ENCODE results near the gene MAPK12. TPM values are rescaled to one million over a fixed set of nuclear protein-coding genes. Genes with fewer than 3 reads are reported as not detected.

MAPK12 gene
- total and polyA plus RNA-seq, 10 of the 15 experiments (the other 5 are each of a cell fraction or from before 2014, with no cell fraction given): 1.1 to 38.9 (median 16.3) TPM

DNA sequence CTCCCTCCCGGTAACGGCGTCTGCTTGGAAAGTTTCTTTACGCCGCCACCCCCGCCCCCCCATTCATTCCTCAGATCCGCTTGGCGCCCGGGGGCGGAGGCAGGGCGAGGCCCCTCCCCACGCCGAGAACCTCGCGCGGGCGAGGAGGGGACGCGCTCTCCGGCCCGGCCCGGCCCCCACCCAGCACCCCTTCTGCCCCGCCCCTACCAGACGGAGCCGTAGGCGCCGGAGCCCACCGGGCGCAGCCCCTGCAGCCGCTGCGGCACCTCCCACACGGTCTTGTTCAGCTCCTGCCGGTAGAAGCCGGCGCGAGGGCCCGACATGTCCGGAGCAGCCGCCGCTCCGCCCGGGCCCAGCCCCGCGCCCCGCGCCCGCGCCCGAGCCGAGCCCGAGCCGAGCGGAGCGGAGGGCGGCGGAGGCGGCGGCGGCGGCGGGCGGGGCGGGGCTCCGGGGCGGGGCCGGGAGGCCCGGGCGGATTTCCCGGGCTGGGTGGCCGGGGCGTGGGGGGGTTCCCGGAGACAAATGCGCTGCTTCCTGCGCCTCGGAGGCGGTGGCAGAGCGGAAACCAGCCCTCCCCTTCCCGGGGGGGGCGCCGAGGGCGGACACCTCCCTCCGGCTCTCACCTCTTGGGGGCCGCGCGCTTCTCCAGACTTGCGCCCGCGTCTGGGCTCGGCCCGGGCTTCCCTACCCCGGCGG lies 8.6 kb upstream of the MAPK12 start, which contains the start of gene MAPK11:
Gene MAPK11 (minus strand): TSS at position 411 of the 696 bp plus-strand sequence. CDS start 88 bp downstream, at position 323.
- Histone ChIP-seq H3K27ac (ENCODE audit: control insufficient read depth, insufficient read depth) (no peak within 1 kb of the TSS), H3K4me3 (peak within 1 kb of the TSS; percentile 76), H3K27me3 (replicated peaks in 1 of 2; ENCODE audit: control insufficient read depth in 2 of 2, insufficient read depth in 2 of 2, low read length in 1 of 2) (no peaks in the 10 kb centered on the region), H2AFZ (ENCODE audit: control insufficient read depth, low read depth, low read length) (no peak within 1 kb of the TSS; the same call in 1 of the 2 replicates), H3K9ac (ENCODE audit: control insufficient read depth, insufficient read depth, low read length) (peak within 1 kb of the TSS; percentile 39; the same call in 1 of the 2 replicates), H3K36me3 (ENCODE audit: control insufficient read depth in 2 of 2, insufficient read depth in 2 of 2, low read length in 1 of 2) (peaks cover 0 to 3% of the 10 kb centered on the region in 2 experiments; a peak in 2 of 4 replicates), H3K79me2 (ENCODE audit: control insufficient read depth, insufficient read depth, low read length) (no peaks in the 10 kb centered on the region), H3K4me2 (ENCODE audit: control insufficient read depth, insufficient read depth) (peak within 1 kb of the TSS; percentile 93), H4K20me1 (ENCODE audit: control insufficient read depth, insufficient read depth) (no peaks in the 10 kb centered on the region), H3K9me3 (replicated peaks; ENCODE audit: control insufficient read depth, insufficient read depth, low read length) (no peaks in the 10 kb centered on the region), H3K4me1 (ENCODE audit: control insufficient read depth, insufficient read depth, low read length) (peaks cover 10% of the 10 kb centered on the region)
- TF ChIP-seq, protein P1, sequence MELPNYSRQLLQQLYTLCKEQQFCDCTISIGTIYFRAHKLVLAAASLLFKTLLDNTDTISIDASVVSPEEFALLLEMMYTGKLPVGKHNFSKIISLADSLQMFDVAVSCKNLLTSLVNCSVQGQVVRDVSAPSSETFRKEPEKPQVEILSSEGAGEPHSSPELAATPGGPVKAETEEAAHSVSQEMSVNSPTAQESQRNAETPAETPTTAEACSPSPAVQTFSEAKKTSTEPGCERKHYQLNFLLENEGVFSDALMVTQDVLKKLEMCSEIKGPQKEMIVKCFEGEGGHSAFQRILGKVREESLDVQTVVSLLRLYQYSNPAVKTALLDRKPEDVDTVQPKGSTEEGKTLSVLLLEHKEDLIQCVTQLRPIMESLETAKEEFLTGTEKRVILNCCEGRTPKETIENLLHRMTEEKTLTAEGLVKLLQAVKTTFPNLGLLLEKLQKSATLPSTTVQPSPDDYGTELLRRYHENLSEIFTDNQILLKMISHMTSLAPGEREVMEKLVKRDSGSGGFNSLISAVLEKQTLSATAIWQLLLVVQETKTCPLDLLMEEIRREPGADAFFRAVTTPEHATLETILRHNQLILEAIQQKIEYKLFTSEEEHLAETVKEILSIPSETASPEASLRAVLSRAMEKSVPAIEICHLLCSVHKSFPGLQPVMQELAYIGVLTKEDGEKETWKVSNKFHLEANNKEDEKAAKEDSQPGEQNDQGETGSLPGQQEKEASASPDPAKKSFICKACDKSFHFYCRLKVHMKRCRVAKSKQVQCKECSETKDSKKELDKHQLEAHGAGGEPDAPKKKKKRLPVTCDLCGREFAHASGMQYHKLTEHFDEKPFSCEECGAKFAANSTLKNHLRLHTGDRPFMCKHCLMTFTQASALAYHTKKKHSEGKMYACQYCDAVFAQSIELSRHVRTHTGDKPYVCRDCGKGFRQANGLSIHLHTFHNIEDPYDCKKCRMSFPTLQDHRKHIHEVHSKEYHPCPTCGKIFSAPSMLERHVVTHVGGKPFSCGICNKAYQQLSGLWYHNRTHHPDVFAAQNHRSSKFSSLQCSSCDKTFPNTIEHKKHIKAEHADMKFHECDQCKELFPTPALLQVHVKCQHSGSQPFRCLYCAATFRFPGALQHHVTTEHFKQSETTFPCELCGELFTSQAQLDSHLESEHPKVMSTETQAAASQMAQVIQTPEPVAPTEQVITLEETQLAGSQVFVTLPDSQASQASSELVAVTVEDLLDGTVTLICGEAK (IDR thresholded peaks at IDR 0.05; ENCODE audit: borderline replicate concordance): no peak
- peak in 1 of 2 experiments; percentile 58; a peak in 1 of 3 replicates for TF ChIP-seq EGR1 (IDR thresholded peaks at IDR 0.05; ENCODE audit: borderline replicate concordance in 1 of 2, low read depth in 2 of 2, low read length in 2 of 2)
- BruUV-seq (replicated peaks): no TSS peak
- intact Hi-C loops (cut with micrococcal nuclease; ENCODE audit: unreplicated experiment) (no loop called here), in situ Hi-C loops (cut with MboI) (no loop called here)
- peak; percentile 67 for ATAC-seq
- SMC1A ChIA-PET (ENCODE audit: uncharacterized antibody, unreplicated experiment): no interaction called here
- RAD21 ChIA-PET (ENCODE audit: unreplicated experiment): no interaction called here
- FAIRE-seq: no peak
- POLR2A ChIA-PET: no interaction called here
- CTCF ChIA-PET: no interaction called here
- DNase-seq (ENCODE audit: low read depth, low spot score): no peak
- WGBS (ENCODE audit: insufficient coverage, insufficient replicate concordance, low lambda C conversion rate, missing lambda C conversion rate): 1% methylated on average over 21 of the region's 92 CpGs
